H1 (cell line): ENCODE data around the gene OR52I1. TPM values are rescaled to one million over a fixed set of nuclear protein-coding genes. Genes with fewer than 3 reads are reported as not detected.
A peak's percentile ranks its signal among the peaks of the same experiment; 100 is the strongest.

Source experiments
- CTCF ChIA-PET: fragments of 300-600 bp; sonication (Branson Sonifier 250); formaldehyde crosslinking; loops from one replicate; lab custom pipeline; 2021; ENCODE audit not compliant: partially characterized antibody; lab: Charles Lee
- POLR2A ChIA-PET: fragments of 300-600 bp; sonication (Branson Sonifier 250); formaldehyde crosslinking; loops from one replicate; lab custom pipeline; 2021; ENCODE audit warnings: inconsistent platforms; ENCODE audit not compliant: partially characterized antibody; lab: Charles Lee
- DNase-seq, 2 experiments: peaks; one replicate each; pipeline versions ENCODE4 v3.0.0 to v3.0.0-alpha.2; 2010 to 2022; ENCODE audit warnings: low spot score in 2 of 2, low read depth in 1 of 2, mixed read lengths in 1 of 2
- FAIRE-seq: peaks from 2 replicates; lab custom pipeline; 2011; peaks lifted over from hg19 to GRCh38; lab: Jason Lieb, UNC
- H2AFZ ChIP-seq: 2 replicates; pipeline ENCODE4 v1.8.1; 2012; ENCODE audit warnings: low read length, inconsistent platforms
- H2AK5ac ChIP-seq: 2 replicates; pipeline ENCODE4 v1.6.1; 2013; ENCODE audit warnings: low read depth, low read length
- H2BK120ac ChIP-seq: replicated peaks from 2 replicates; pipeline ENCODE3; 2013; ENCODE audit warnings: low read depth, low read length, inconsistent platforms
- H2BK12ac ChIP-seq: 2 replicates; pipeline ENCODE4 v1.6.1; 2013; ENCODE audit warnings: low read depth, low read length
- H2BK15ac ChIP-seq: 2 replicates; pipeline ENCODE4 v1.6.1; 2013; ENCODE audit warnings: low read length
- H2BK20ac ChIP-seq: 2 replicates; pipeline ENCODE4 v1.6.1; 2013; ENCODE audit warnings: low read length
- H2BK5ac ChIP-seq: 2 replicates; pipeline ENCODE4 v1.6.1; 2013; ENCODE audit warnings: low read depth, low read length
- H3K14ac ChIP-seq: 2 replicates; pipeline ENCODE4 v1.6.1; 2013; ENCODE audit warnings: inconsistent platforms; ENCODE audit not compliant: insufficient read length
- H3K18ac ChIP-seq: 2 replicates; pipeline ENCODE4 v1.6.1; 2013; ENCODE audit warnings: low read length; ENCODE audit errors: extremely low read depth
- H3K23ac ChIP-seq: 2 replicates; pipeline ENCODE4 v1.6.1; 2013; ENCODE audit warnings: inconsistent platforms; ENCODE audit not compliant: insufficient read length
- H3K23me2 ChIP-seq: 2 replicates; pipeline ENCODE4 v1.6.1; 2013; ENCODE audit warnings: low read depth, low read length
- H3K27ac ChIP-seq: 2 replicates; pipeline ENCODE4 v1.6.1; 2011; ENCODE audit warnings: low read depth, low read length, inconsistent platforms
- H3K27me3 ChIP-seq, 4 experiments: replicated peaks in 1 of 4; 1 replicate in 1 of 4; 2 replicates in 3 of 4; pipeline versions ENCODE4 v1.6.1 to v1.8.1; 2011 to 2013; ENCODE audit warnings: low read length in 3 of 4, mild to moderate bottlenecking in 3 of 4, inconsistent platforms in 2 of 4, mixed read lengths in 2 of 4, moderate library complexity in 1 of 4; ENCODE audit not compliant: control insufficient read depth in 3 of 4, insufficient read depth in 3 of 4; ENCODE audit errors: extremely low read depth in 1 of 4
- H3K36me3 ChIP-seq, 4 experiments: 2 replicates each; pipeline versions ENCODE4 v1.6.1 to v1.8.1; 2011 to 2013; ENCODE audit warnings: mild to moderate bottlenecking in 4 of 4, low read length in 3 of 4, moderate library complexity in 2 of 4, control low read depth in 1 of 4, inconsistent platforms in 1 of 4; ENCODE audit not compliant: insufficient read depth in 4 of 4, control insufficient read depth in 2 of 4
- H3K4ac ChIP-seq: replicated peaks from 2 replicates; pipeline ENCODE3; 2013; ENCODE audit warnings: low read length, low read depth, mixed read lengths, inconsistent platforms; ENCODE audit not compliant: insufficient read length
- H3K4me1 ChIP-seq, 4 experiments: replicated peaks in 1 of 4; 1 replicate in 1 of 4; 2 replicates in 3 of 4; pipeline versions ENCODE4 v1.6.1 to v1.8.1; 2011 to 2013; ENCODE audit warnings: low read length in 3 of 4, inconsistent platforms in 2 of 4, mixed read lengths in 1 of 4; ENCODE audit not compliant: insufficient read depth in 4 of 4, control insufficient read depth in 3 of 4
- H3K4me2 ChIP-seq, 2 experiments: 2 replicates each; pipeline versions ENCODE4 v1.6.1 to v1.8.1; 2011 to 2013; ENCODE audit warnings: low read depth in 2 of 2, low read length in 2 of 2, control low read depth in 1 of 2, inconsistent platforms in 1 of 2, mild to moderate bottlenecking in 1 of 2; ENCODE audit not compliant: insufficient read depth in 1 of 2
- H3K4me3 ChIP-seq, 4 experiments: fragments of 200-600, 300-600 bp in 1 of 4; sonication (generic), shearing (Covaris generic), sonication (Bioruptor Twin) in 1 of 4; 2 replicates each; pipeline versions ENCODE4 v1.5.1 to v1.8.1; 2011 to 2016; ENCODE audit warnings: low read length in 4 of 4, low read depth in 3 of 4, control low read depth in 2 of 4, inconsistent platforms in 2 of 4, mild to moderate bottlenecking in 2 of 4, mixed read lengths in 1 of 4, moderate library complexity in 1 of 4; ENCODE audit not compliant: insufficient read depth in 2 of 4; ENCODE audit errors: extremely low read depth in 1 of 4
- H3K56ac ChIP-seq: replicated peaks from 2 replicates; pipeline ENCODE3; 2013; ENCODE audit warnings: low read depth, mild to moderate bottlenecking, mixed read lengths, low read length, inconsistent platforms; ENCODE audit not compliant: insufficient read length
- H3K79me1 ChIP-seq: 2 replicates; pipeline ENCODE4 v1.6.1; 2013; ENCODE audit warnings: low read depth, low read length, control low read depth
- H3K79me2 ChIP-seq, 2 experiments: 2 replicates each; pipeline versions ENCODE4 v1.6.1 to v1.8.1; 2012 to 2013; ENCODE audit warnings: low read length in 2 of 2, mild to moderate bottlenecking in 2 of 2, inconsistent platforms in 1 of 2; ENCODE audit not compliant: insufficient read depth in 2 of 2, control insufficient read depth in 1 of 2
- H3K9ac ChIP-seq, 4 experiments: replicated peaks in 1 of 4; 1 replicate in 1 of 4; 2 replicates in 3 of 4; pipeline versions ENCODE4 v1.6.1 to v1.8.1; 2011 to 2013; ENCODE audit warnings: low read depth in 3 of 4, low read length in 3 of 4, control low read depth in 2 of 4, mild to moderate bottlenecking in 2 of 4, moderate library complexity in 2 of 4, inconsistent platforms in 1 of 4; ENCODE audit errors: extremely low read depth in 1 of 4
- H3K9me3 ChIP-seq, 2 experiments: 2 replicates each; pipeline versions ENCODE4 v1.6.1 to v1.8.1; 2012 to 2013; ENCODE audit warnings: mild to moderate bottlenecking in 2 of 2, moderate library complexity in 2 of 2, control low read depth in 1 of 2, inconsistent platforms in 1 of 2, low read depth in 1 of 2, low read length in 1 of 2, mixed read lengths in 1 of 2; ENCODE audit not compliant: insufficient read depth in 2 of 2
- H4K20me1 ChIP-seq, 2 experiments: replicated peaks in 1 of 2; 2 replicates each; pipeline versions ENCODE3 to v1.8.1; 2011 to 2013; ENCODE audit warnings: inconsistent platforms in 2 of 2, low read length in 2 of 2, mild to moderate bottlenecking in 1 of 2; ENCODE audit not compliant: insufficient read depth in 2 of 2, control insufficient read depth in 1 of 2
- H4K5ac ChIP-seq: 2 replicates; pipeline ENCODE4 v1.6.1; 2013; ENCODE audit warnings: low read length, low read depth, mixed read lengths, inconsistent platforms; ENCODE audit not compliant: insufficient read length
- H4K8ac ChIP-seq: 2 replicates; pipeline ENCODE4 v1.8.0; 2013; ENCODE audit warnings: mild to moderate bottlenecking, moderate library complexity, low read length, inconsistent platforms; ENCODE audit not compliant: insufficient read depth; ENCODE audit errors: extremely low read depth
- H4K91ac ChIP-seq: replicated peaks from 2 replicates; pipeline ENCODE3; 2013; ENCODE audit warnings: low read length, mixed read lengths, inconsistent platforms; ENCODE audit not compliant: insufficient read length
- CEBPB ChIP-seq: IDR thresholded peaks from 2 replicates; pipeline ENCODE4 v1.6.1; 2012; ENCODE audit warnings: low read depth, low read length
- CHD2 ChIP-seq: IDR thresholded peaks from 2 replicates; pipeline ENCODE4 v1.6.1; 2012; ENCODE audit warnings: low read length, improper control_type of control experiment
- CTBP2 ChIP-seq: IDR thresholded peaks from 2 replicates; pipeline ENCODE4 v1.7.0; 2011; ENCODE audit warnings: borderline replicate concordance, mild to moderate bottlenecking, moderate library complexity, mixed read lengths, low read length; ENCODE audit not compliant: insufficient read depth, insufficient read length
- JUN ChIP-seq: IDR thresholded peaks from 2 replicates; pipeline ENCODE4 v1.6.1; 2011; ENCODE audit warnings: low read depth, mild to moderate bottlenecking, improper control_type of control experiment, low read length
- KDM5A ChIP-seq: fragments of 200-600 bp; IDR thresholded peaks from 2 replicates; pipeline ENCODE4 v1.7.1; 2012; ENCODE audit warnings: mild to moderate bottlenecking, low read length, inconsistent platforms, mixed read lengths
- WGBS, 2 experiments: shearing (Covaris generic) in 1 of 2; methylation state at CpG; one replicate each; pipeline versions ENCODE4 v1.1.6 to v1.1.7; 2013 to 2015; ENCODE audit warnings: low lambda C conversion rate in 2 of 2, mixed read lengths in 2 of 2, inconsistent platforms in 1 of 2, low coverage in 1 of 2, missing lambda C conversion rate in 1 of 2; ENCODE audit not compliant: insufficient replicate concordance in 2 of 2, insufficient coverage in 1 of 2, insufficient read length in 1 of 2; ENCODE audit errors: extremely low coverage in 1 of 2, missing lambda C conversion rate in 1 of 2; 5-methylcytosine and 5-hydroxymethylcytosine counted together
- polyA plus RNA-seq, 7 experiments: library from polyadenylated mRNA; depleted of rRNA in 3 of 7; stranded (reverse) in 5 of 7; unstranded in 2 of 7; fragments of >200 nt in 5 of 7; fragments of 200-250 nt in 2 of 7; gene quantifications; 1 replicate in 5 of 7; 2 replicates in 1 of 7; 4 replicates in 1 of 7; pipeline versions ENCODE4 v1.2.1 to v1.2.3, GENCODE V29; 2011 to 2013; ENCODE audit warnings: missing spikeins in 2 of 7, mixed read lengths in 2 of 7
- total RNA-seq: library from RNA; stranded (reverse); fragmentation: NEBNext Ultra II Directional; extraction: Animal tissue kit (Norgen Biotek cat#: 25700); gene quantifications from 2 replicates; pipeline ENCODE4 v1.2.1, GENCODE V29; 2021
- TF ChIP-seq, protein P1 (sequence below): IDR thresholded peaks from 2 replicates; pipeline ENCODE4 v1.6.1; 2012; ENCODE audit warnings: inconsistent platforms

Gene OR52I1
- total and polyA plus RNA-seq, 2 of the 8 experiments (the other 6 are each of a cell fraction or from before 2014, with no cell fraction given): not detected

DNA sequence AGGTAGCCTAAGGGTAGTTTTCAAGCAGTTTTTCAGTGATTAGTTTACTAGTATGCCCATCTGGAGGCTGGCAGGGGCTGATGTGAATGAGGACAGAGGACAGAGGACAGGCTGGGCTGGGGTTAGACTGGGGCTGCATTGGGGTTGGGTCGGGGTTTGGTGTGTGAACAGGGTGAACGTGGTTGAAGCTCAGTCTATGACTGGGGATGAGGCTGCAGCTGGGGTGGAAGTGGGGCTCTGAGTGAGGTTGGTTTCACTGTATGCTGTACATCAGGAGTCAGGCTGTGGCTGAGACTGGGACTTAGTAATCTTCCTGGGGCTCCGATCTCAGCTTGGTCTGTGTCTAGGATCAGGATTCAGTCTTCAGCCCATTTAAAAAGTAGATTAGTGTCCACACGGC, 50.4 kb downstream of the OR52I1 start:
- Histone ChIP-seq H4K5ac (no peak overlapping the region), H4K8ac (no peak overlapping the region), H3K79me2 (no peaks in the 10 kb centered on the region), H2BK12ac (no peak overlapping the region), H3K36me3 (no peaks in the 10 kb centered on the region), H2AK5ac (no peak overlapping the region), H3K79me1 (no peaks in the 10 kb centered on the region), H2BK20ac (no peak overlapping the region), H3K4ac (no peak overlapping the region), H3K4me2 (no peak overlapping the region), H3K23me2 (no peaks in the 10 kb centered on the region), H2BK15ac (peak overlapping the region; percentile 31; the same call in 1 of the 2 replicates), H2BK5ac (no peak overlapping the region), H3K4me3 (no peak overlapping the region), H3K56ac (no peak overlapping the region), H3K14ac (no peak overlapping the region), H3K9ac (no peak overlapping the region), H2BK120ac (no peak overlapping the region), H3K23ac (no peak overlapping the region), H3K9me3 (no peaks in the 10 kb centered on the region; a peak in 1 of 4 replicates), H4K91ac (no peak overlapping the region), H4K20me1 (no peaks in the 10 kb centered on the region), H3K27ac (no peak overlapping the region), H3K4me1 (no peaks in the 10 kb centered on the region), H2AFZ (no peak overlapping the region), H3K18ac (no peak overlapping the region), H3K27me3 (no peaks in the 10 kb centered on the region)
- CTCF ChIA-PET: interaction anchor here (1.1 to 1.4 kb wide), 2 partner anchors 8 to 182 kb away, joined by 3 to 4 read pairs; no protein-coding TSS in a partner anchor
- TF ChIP-seq, protein P1, sequence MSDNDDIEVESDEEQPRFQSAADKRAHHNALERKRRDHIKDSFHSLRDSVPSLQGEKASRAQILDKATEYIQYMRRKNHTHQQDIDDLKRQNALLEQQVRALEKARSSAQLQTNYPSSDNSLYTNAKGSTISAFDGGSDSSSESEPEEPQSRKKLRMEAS: no peak
- no peak for TF ChIP-seq CHD2
- no peak for TF ChIP-seq CEBPB
- TF ChIP-seq JUN: no peak
- TF ChIP-seq KDM5A: no peak
- TF ChIP-seq CTBP2: no peak
- WGBS, 2 experiments: 82% methylated on average over 4 of the region's 4 CpGs; no CpG with 5 or more reads in 1 of the 2 experiments
- DNase-seq (no peak), FAIRE-seq (no peak)
- POLR2A ChIA-PET: no interaction called here
